ENCODE results near the gene BDNF.
"Not testable (repeated sequence)": the region's sequence is repeated elsewhere in the genome, so short reads cannot be mapped to it uniquely, and the experiment has no call there.

BDNF gene

DNA sequence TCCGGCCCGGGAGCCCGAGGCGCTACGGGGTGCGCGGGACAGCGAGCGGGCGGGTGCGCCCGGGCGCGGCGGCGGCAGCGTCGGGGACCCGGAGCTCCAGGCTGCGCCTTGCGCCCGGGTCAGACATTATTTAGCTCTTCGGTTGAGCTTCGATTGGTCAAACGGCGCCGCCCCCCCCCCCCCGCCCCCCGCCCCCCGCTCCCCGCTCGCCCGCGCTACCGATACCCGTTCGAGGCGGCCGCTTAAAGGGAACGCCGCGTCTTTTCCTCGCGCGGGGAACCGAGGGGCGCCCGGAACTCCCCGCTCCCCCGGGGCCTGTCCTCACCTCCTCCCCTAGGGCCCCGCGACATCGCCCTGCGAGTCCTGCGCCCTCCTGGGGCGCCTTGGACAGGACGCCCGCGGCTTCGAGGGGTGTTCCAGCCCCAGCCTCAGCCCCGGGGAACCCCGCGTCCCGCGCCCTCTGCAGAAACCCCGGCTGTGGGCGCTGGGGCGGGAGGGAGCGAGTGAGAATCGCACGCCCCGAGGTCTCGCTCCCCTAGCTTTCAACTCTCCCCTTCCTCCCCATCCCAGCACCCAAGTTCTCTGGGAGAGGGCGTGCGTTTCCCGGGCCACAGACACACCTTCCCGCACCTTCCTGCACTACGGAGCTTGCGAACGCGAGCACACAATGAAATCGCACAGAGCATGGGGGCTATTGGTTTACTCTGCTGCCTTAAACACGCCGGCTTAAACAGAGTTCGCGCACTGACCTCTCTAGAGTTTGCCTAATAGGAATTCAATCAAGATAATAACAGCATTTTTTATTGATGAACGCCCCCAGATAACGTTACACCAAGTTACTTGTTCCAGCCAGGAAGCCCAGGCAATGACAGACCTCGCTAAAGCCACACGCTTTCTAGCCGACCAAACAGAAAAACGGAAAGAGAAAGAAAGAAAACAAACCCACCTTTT, at the start of gene BDNF:
TSS of gene BDNF (minus strand) at position 105 of the 951 bp plus-strand sequence. CDS start 41,891 bp downstream, outside the sequence.
- DNase-seq: peak; percentile 12

DNA sequence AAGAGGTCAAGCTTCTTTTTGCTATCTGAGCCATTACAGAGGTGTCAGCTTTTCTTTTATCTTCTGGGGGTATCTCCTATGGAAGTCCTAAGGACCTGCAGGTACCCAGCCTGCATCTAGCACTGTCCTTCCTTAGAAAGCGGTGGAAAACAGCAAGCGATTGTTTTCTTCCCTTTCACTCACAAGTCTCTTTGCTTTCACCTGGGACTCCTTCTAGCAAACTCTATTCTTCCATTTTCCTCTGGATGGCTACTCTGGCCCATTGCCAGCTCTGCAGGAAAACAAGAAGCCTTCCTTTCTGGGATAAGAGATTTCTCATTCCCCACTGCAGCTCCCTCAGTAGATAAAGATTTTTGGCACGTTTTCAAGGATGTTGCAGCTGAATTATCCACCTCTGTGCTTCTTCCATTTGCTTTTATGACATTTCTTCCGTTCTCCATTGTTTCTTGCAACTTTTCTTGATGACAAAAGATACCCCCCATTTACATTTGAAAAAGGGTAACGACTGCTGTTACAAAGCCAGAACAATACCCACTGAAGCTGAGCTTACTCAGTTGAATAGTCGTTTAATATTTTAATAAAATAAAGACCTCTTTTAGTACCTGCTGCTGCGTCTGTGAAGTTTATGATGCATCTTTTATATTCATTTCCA, 40.2 kb upstream of the BDNF start:
- no peak for DNase-seq

DNA sequence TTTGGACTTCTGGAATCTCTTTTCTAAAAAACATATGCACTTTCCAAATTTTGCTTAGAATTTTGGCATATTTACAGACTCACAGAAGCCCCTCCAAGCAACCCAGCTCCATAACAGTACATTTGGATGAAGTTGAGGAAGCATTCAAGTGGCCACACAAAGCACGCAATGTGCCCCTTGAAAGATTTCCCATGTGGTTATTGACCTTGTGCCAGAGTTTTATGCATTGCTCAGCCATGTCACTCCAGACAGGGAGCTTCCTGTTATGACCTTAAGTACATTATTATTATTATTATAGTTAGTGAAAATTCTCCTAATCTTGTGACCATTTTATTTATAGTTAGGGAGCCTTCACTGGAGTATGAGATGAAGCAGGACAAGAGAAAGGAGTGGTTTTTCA, 35.0 kb upstream of the BDNF start:
- DNase-seq: no peak

DNA sequence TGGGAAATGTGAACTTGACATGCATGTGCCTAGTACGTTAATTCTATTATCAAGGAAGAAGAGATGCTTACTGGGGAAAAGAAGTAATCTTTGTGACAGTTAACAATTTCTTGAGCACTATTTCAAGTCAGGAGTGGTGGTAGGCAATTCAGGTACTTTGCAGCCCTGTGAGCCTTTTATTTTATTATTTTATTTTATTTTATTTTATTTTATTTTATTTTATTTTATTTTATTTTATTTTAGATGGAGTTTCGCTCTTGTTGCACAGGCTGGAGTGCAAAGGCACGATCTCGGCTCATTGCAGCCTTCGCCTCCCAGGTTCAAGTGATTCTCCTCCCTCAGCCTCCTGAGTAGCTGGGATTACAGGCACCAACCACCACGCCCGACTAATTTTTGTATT, 31.5 kb upstream of the BDNF start:
- DNase-seq: not testable (repeated sequence)

DNA sequence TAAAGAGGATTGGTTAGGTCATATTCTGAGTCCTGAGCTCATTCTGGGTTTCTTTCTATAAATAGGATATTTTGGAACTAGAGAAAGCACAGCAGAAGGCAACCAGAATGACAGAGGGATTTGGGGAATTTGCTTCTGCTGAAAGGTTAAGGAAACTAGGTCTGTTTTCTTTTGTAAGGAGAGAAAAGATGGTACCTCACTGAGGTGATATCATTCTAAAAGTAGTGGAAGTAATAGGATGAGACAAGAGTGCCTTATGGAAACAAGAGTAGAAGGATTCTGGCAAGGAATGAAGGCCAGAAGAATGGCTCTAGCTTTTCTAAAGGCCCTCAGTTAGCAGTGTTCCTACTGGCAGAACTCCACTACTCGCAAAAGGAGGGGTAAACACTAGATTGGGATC, 26.7 kb upstream of the BDNF start:
- no peak for DNase-seq

DNA sequence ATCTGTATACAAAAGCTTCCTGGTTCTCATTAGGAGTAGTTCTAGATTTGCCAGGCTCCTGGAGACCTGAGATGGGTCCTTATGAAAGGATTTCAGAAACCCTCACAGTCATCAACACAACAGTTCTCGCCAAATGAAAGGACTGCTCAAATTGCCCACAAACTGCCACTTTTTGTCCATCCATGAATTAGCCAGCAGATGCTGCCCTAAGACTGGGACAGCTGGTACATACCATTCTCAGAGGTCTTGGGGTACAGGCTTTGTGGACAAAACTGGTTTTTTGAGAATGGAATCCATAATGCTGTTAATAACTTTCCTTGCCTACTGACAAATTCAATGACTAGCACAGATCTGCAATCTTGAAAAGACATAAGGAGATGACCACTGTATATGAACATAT, 23.4 kb upstream of the BDNF start:
- DNase-seq: no peak

DNA sequence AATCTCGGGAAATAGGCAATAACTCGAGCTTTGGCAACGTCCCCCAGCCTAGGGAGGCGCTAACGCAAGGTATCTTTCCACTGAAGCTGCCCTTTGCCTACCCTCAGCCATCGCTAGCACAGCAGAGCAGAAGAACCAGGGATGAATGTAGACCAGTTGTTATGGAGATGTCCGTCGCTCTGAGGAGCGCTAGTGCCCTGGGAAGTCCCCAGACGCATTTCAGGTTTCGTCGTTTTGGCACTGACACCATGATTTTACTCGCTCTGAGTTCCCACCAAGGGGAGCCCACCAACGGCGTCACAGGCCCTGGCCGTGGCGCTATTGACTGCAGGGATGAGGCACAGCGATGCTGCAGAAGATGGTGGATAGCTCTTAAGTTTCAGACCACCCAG, 22.7 kb upstream of the BDNF start:
- DNase-seq: no peak

DNA sequence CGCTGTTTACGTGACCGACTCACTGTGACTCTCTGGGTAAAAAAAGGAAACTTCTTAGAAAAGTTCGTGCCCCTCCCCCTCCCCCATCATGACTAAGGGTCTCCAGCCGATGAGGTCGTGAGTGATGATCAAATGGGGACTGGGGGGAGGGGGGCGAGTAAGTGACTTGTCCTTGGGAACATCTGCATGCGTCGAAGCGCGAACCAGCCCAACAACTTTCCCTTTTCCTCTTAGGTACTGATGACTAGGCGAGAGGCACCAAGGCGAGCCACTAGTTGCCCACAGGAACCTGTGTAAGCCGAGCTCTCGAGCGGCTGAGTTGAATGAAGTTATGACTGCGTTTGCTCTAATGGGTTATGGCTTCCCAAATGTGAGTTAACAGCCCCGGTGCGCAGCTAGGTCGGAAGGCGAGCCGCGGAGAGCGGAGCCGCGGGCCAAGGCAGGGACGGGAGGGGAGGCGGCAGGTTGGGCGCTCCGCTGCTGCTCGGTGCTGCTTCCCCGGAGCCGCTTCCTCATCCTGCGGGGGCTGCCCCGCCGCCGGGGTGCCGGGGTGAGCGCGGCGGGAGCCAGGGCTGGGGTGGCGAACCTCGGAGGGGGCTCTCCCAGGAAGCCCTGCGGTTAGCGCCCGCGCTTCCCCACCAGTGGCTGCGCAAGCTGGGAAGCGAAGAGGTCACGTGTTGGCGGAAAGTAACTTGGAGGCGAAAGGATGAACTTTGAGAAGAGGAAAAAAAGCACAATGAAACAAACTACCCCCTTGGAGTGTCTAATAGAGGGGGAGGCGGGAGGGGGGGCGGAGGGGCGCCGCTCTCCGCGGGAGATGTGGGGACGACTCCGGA, 22.1 kb upstream of the BDNF start:
- DNase-seq: no peak

DNA sequence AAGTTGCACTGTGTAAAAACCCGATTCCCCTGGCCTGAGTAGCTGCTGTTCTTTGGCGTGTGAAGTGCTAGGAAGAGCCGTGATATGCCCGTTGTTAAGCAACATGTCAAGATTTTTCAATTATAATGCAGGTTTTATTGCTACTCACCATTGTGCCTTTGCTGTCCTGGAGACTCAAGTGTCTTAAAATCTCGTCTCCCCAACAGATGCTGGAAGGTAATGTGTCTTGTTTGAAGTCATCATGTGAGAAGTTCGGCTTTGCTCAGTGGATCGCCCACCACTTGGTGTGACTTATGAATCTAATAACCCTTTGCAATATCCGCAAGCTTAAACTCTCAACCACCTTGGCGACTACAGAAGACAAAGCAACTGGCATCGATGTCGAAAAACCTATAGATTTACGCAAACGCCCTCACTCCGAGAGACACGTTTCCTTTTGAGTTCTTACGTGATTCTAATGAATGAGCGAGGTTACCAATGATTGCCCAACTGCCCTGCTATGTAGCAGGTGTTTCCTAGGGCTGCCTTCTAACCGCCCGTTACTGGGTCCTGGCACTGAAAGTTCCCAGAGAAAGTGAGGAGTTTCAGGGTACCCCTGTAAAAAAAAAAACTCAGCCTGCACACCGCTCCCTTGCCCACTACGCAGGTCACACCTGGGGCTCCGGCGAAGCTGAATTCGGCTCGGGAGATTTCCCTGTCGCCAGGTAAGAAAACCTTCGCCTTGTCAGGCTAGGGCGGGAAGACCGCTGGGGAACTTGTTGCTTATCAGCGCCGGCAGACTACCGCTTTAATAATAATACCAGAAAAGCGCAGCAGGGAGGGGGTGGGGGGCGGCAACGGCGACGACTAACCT, 21.2 kb upstream of the BDNF start:
- no peak for DNase-seq

DNA sequence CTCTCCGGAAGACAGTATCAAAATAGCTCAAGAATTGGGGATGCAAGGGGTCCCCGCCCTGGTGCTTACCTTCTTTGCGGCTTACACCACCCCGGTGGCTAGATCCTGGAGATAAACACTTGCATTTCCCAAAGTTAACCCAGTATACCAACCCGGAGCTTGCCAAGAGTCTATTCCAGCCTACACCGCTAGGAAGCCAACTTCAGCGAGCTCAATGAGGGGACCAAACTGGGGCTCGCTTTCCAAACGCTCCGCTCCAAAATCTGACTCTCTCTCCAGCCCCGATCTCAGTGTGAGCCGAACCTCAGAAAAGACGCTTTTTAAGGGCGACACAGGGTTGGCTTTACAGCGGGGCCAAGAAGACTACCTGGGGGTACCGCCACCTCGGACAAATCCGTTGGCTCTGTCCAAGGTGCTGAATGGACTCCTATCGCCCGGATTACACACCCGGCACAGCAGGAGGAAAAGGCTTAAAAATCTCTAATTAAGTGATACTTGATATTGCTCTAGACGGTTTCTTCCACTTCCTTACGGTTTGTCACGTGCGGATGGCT, 20.1 kb upstream of the BDNF start:
- DNase-seq: no peak

DNA sequence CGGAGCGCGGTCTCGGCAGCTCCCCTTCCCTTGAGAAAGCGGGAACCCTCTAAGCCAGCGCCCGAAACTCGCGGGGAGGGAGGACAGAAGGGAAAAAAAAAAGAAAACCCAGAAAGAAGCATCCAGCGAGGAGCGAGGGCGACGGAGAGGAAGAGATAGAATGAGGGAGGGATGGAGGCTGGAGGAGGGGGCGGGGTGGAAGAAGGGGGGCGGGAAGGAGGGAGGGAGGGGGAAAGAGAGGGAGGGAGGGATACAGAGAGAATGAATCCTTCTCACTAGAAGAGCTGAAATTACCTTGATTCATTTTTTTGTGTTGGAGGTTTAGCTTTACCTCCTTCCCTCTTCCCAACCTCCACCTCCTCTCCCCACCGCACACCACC, 19.3 kb upstream of the BDNF start:
- DNase-seq: no peak

DNA sequence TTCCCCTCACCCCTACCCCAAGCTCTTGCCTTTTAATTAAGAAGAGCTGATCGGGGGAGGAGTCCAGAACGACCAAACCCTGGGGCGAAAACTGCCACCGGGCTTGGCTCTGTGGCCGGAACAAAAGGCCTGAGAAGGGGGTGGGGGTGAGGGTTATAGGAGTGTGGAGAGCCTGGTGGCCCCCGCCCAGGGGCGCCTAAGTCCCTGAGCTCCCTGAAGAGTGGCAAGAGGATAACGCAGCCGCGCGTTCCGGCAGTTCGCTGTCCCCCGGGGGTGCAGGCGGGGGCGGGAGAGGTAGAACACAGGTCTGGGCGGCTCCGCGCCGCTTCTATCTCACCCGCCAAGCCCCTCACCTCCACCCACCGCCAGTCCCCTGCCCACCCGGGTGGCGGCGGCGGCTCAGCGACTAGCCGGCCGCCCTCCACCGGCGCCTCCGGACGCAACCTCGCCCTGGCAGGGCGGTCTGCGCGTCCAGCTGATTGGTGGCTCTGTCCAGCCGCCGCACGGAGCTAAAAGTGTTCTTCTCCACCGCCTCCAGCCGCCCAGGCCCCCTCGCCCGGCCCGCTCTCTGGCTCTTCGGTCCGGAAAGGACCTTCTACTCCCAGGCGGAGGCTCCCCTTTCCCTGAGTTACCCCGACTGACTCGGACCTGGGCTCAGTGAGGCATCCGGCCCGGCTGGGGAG, 18.7 kb upstream of the BDNF start:
- DNase-seq: no peak

DNA sequence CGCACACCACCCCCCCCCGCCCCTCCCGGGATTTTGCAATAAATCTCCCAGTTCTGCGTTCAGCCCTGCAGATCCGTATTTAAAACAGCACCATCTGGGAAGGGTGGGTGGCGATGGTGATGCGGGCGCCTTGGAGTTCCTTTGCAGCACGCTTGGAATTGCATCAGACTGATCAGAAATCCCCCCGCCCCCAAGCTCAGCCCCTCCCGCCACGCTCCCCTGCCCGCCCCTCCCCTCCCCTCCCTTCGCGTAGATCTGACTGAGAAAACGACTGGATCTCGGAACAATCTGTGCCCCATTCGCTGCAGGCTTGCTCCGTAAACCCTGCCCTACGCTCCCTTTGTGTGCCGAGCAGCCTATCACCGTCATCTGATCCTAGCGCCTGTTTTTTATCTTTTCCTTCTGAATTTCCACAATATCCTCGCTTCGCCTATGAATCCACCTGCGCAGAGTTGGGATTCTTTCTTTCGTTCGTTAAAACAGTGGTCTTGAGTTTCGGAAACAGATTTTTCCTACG, 18.1 kb upstream of the BDNF start:
- DNase-seq: no peak

DNA sequence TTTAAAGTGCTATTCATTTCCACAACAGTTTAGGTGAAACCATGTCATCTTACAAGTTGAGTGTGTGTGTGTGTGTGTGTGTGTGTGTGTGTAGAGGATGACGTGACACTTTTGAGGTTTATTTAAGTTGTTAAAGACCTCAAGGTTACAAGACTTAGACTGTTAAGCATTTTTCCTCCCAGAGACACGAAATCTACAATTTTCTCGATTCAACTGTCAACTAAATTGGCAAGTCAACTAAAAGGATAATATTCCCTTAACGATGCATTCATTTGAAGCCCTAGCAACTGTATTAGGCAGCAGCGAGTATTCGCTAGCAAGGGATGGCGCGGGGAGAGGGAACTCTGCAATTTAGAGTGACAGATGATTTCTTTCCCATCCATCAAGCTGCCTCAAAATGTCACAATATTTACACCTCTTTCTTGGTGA, 17.6 kb upstream of the BDNF start:
- DNase-seq: no peak

DNA sequence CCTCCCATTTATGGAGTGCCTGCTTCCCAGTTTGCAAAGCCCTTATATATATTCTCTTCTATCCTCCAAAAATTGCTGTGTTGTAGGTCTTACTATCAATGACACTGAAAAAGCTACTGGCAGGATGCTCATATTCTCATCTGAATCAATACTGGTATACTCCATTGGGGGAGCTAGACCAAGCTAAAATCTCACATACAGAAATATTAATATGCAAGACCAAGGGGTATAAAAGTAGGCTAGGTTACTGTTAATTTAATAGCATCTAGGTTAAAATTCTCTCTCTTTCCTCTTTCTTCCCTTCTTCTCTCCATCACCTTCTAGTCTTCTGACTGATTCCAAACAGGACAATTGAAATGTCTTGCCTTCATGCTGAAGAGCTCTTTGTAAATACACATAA, 17.1 kb upstream of the BDNF start:
- DNase-seq: no peak

DNA sequence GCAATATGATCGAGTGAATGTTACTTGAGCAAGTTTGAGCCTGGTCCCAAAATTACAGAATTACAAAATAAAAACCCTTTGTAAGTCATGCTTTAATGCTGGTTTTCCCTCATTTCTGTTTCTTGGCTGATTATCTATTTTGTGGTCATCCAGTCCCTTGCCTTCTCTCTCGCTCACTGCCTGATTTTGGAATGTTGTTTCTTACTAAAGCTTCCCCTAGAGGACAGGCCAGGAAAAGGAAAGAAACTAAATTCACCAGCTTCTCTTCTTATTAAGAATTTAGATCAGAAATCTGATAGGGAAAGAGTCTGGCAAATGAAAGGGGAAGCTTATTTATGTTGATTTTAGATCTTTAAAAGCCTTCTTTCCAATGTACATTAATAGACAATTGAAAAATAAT, 16.6 kb upstream of the BDNF start:
- DNase-seq: no peak

DNA sequence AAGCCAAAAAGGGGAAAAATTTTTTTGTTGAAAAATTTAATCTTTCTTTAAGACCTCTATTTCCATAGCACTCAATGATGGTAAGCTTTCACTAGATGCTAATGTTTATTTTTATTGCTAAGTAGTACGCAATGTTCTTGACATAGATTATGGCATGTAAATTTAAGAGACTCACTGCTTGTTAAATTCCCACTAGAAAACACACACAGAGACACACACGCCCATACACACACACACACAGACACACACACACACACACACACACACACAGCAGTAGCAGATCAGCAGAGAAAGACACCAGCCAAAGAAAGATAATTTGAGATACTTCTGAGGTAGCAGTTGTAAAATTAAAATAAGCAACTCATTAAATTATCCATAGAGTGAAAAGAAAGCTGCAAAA, 16.0 kb upstream of the BDNF start:
- DNase-seq: no peak

DNA sequence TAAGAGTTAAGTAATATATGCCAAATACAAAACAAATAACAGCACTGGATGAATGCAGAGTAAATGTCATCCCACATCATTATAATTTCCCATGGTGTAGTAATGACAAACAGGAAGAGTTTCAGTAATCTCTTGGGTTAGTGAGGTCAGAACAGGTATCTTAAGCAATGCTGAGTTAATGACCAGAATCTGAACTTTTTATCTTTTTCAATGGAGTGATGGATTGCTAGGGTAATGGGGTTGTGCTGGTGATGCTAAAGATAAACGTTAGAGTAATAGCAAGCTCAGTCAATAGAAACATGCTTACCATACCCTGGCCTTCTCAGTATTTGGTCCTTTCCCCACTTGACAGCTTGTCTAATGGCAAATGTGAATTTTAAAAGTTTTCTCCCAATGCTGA, 11.5 kb upstream of the BDNF start:
- no peak for DNase-seq

DNA sequence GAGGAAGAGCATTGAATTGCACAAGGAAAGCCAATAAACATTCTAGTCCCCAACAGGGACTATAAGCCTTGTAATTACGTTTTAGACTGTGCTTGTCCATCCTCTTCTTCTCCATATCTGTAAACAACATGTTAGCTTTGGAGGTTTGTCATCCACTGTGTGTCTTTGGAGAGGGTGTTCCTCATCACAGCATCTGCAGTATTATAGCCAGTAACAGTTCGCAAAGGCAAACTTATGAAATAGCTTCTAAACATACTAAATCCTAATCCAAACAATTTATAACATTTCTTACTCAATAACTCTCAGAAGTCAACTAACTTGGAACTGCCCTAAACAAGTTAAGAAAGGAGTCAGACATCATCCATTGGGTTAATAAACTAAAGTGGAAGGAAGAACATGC, 10.3 kb upstream of the BDNF start:
- DNase-seq: no peak

DNA sequence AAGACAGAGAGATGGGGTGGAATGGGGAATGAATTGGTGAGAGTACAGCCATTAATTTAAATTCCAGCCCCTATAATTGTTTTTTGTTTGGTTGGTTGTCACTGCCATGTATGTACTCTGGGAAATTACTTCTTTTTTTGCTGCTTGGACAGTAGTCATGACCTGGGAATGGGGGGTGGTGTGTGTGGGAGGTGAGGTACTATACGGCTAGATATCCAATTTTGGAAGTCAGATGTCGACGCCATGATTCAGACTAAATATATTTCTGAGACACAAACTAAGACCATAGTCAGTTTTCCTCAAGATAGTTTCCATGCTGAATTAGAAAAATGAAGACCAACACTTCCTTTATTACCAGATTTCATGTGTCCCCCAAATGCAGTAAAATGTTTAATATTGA, 7.4 kb upstream of the BDNF start:
- DNase-seq: no peak

All from activated naive CD4-positive, alpha-beta T cell treated with anti-CD3 and anti-CD28 coated beads, Interleukin-2, amount 50 U/mL, for 16 hours (primary cell).